Measurements from ENCODE around the gene TNNI3K. TPM values are rescaled to one million over a fixed set of nuclear protein-coding genes. Genes with fewer than 3 reads are reported as not detected.

The TNNI3K gene
- total RNA-seq, 1 experiment from 2014 or later, result not detected

DNA sequence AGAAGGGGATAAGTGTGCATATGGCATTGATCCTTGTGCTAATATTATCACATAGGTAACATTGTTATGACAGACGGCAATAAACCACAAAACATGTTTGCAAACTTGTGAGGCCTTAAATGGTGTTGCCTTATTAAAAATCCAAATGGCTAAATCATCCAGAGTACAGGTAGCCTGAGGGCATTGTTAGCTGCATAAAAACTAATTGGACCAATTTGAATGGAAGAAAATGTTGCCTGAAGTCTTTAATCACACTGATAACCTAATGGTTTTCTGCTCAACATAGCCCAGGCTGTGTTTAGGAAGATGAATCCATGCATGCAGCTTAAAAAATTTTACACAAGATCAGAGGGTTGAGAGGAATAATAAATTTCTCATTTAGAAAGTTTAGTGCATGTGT lies 296.6 kb downstream of the TNNI3K start:
- CTCF ChIA-PET, result no interaction called here
- Histone ChIP-seq H3K4me1 (ENCODE audit: insufficient read depth, low read length) (no peaks in the 10 kb centered on the region), H3K36me3 (ENCODE audit: low read depth, low read length) (no peaks in the 10 kb centered on the region), H3K9me3 (ENCODE audit: low read length) (no peaks in the 10 kb centered on the region), H3K79me2 (ENCODE audit: low read length) (no peaks in the 10 kb centered on the region), H3K27me3 (ENCODE audit: low read length) (peaks cover 2% of the 10 kb centered on the region; the same call in 1 of the 2 replicates), H3K27ac (ENCODE audit: low read length) (no peak overlapping the region), H3K4me3 (ENCODE audit: low read length) (no peak overlapping the region), H2AFZ (ENCODE audit: low read length) (no peak overlapping the region), H4K20me1 (ENCODE audit: low read length) (no peaks in the 10 kb centered on the region), H3K9ac (ENCODE audit: low read length) (no peak overlapping the region), H3K9me2 (replicated peaks; ENCODE audit: low read length) (no peaks in the 10 kb centered on the region), H3F3A (ENCODE audit: low read length, unreplicated experiment) (no peaks in the 10 kb centered on the region), H3K4me2 (ENCODE audit: low read length) (no peak overlapping the region)
- intact Hi-C loops (cut with micrococcal nuclease), result no loop called here
- POLR2A ChIA-PET (ENCODE audit: unreplicated experiment), result no interaction called here
- DNase-seq, result no peak
- no TSS peak for BruUV-seq (replicated peaks)
- ATAC-seq, result no peak
- TF ChIP-seq EZH2phosphoT487 (IDR thresholded peaks at IDR 0.05; ENCODE audit: borderline replicate concordance, low read length) (no peak), EZH2 (IDR thresholded peaks at IDR 0.05; ENCODE audit: low read length, unreplicated experiment) (no peak)
- TF ChIP-seq, protein P1, sequence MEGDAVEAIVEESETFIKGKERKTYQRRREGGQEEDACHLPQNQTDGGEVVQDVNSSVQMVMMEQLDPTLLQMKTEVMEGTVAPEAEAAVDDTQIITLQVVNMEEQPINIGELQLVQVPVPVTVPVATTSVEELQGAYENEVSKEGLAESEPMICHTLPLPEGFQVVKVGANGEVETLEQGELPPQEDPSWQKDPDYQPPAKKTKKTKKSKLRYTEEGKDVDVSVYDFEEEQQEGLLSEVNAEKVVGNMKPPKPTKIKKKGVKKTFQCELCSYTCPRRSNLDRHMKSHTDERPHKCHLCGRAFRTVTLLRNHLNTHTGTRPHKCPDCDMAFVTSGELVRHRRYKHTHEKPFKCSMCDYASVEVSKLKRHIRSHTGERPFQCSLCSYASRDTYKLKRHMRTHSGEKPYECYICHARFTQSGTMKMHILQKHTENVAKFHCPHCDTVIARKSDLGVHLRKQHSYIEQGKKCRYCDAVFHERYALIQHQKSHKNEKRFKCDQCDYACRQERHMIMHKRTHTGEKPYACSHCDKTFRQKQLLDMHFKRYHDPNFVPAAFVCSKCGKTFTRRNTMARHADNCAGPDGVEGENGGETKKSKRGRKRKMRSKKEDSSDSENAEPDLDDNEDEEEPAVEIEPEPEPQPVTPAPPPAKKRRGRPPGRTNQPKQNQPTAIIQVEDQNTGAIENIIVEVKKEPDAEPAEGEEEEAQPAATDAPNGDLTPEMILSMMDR (conservative IDR thresholded peaks at IDR 0.05; ENCODE audit: low read depth, low read length), result no peak

DNA sequence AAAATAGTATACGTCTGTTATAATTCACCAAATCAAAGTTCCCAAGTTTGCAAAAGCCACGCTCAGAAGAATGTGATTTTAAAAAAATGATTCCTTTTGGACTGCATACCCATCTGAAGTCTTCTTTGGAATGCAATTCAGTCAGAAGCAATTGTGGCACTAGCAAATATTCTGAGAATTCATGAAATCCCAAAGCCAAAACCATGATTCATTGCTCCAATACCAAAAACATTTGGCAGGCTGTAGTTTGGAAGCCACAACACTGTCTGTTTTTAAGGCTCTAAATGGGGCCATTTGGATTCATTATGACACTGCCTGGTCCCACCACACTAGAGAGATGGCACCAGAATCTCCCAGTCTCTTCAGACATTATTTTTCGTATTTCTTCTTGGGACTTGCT lies 299.1 kb downstream of the TNNI3K start:
- no peaks in the 10 kb centered on the region for H3K36me3 ChIP-seq (ENCODE audit: low read depth, low read length)
- H3K9ac ChIP-seq (ENCODE audit: low read length), result no peak overlapping the region
- no peaks in the 10 kb centered on the region for H3K9me2 ChIP-seq (replicated peaks; ENCODE audit: low read length)
- DNase-seq (peak; percentile 18), ATAC-seq (no peak)
- H2AFZ ChIP-seq (ENCODE audit: low read length), result no peak overlapping the region
- intact Hi-C loops (cut with micrococcal nuclease), result no loop called here
- no peaks in the 10 kb centered on the region for H3K79me2 ChIP-seq (ENCODE audit: low read length)
- peaks cover 3% of the 10 kb centered on the region; the same call in 1 of the 2 replicates for H3K27me3 ChIP-seq (ENCODE audit: low read length)
- no peaks in the 10 kb centered on the region for H3F3A ChIP-seq (ENCODE audit: low read length, unreplicated experiment)
- no peak for TF ChIP-seq EZH2 (IDR thresholded peaks at IDR 0.05; ENCODE audit: low read length, unreplicated experiment)
- no peaks in the 10 kb centered on the region for H3K9me3 ChIP-seq (ENCODE audit: low read length)
- H3K4me2 ChIP-seq (ENCODE audit: low read length), result no peak overlapping the region
- H3K4me3 ChIP-seq (ENCODE audit: low read length), result no peak overlapping the region
- ChIA-PET POLR2A (ENCODE audit: unreplicated experiment) (no interaction called here), CTCF (no interaction called here)
- H4K20me1 ChIP-seq (ENCODE audit: low read length), result no peaks in the 10 kb centered on the region
- no peaks in the 10 kb centered on the region for H3K4me1 ChIP-seq (ENCODE audit: insufficient read depth, low read length)
- BruUV-seq (replicated peaks), result no TSS peak
- no peak overlapping the region for H3K27ac ChIP-seq (ENCODE audit: low read length)

- Histone ChIP-seq H3K36me3 (ENCODE audit: low read depth, low read length) (no peaks in the 10 kb centered on the region), H3K9me3 (ENCODE audit: low read length) (no peaks in the 10 kb centered on the region), H3F3A (ENCODE audit: low read length, unreplicated experiment) (no peaks in the 10 kb centered on the region), H3K4me3 (ENCODE audit: low read length) (no peak overlapping the region), H4K20me1 (ENCODE audit: low read length) (no peaks in the 10 kb centered on the region), H3K27ac (ENCODE audit: low read length) (no peak overlapping the region), H3K4me2 (ENCODE audit: low read length) (no peak overlapping the region), H3K4me1 (ENCODE audit: insufficient read depth, low read length) (no peaks in the 10 kb centered on the region), H2AFZ (ENCODE audit: low read length) (no peak overlapping the region), H3K9ac (ENCODE audit: low read length) (no peak overlapping the region), H3K27me3 (ENCODE audit: low read length) (peaks cover 95% of the 10 kb centered on the region), H3K79me2 (ENCODE audit: low read length) (no peaks in the 10 kb centered on the region), H3K9me2 (replicated peaks; ENCODE audit: low read length) (no peaks in the 10 kb centered on the region)
- intact Hi-C loops (cut with micrococcal nuclease), result no loop called here
- ATAC-seq (no peak), DNase-seq (no peak)
- ChIA-PET CTCF (no interaction called here), POLR2A (ENCODE audit: unreplicated experiment) (no interaction called here)
- TF ChIP-seq, protein P1 (conservative IDR thresholded peaks at IDR 0.05; ENCODE audit: low read depth, low read length), result no peak
- TF ChIP-seq EZH2 (IDR thresholded peaks at IDR 0.05; ENCODE audit: low read length, unreplicated experiment) (no peak), EZH2phosphoT487 (IDR thresholded peaks at IDR 0.05; ENCODE audit: borderline replicate concordance, low read length) (no peak)
- no TSS peak for BruUV-seq (replicated peaks)
Observed at GRCh38 chr1:74545821-74546220, 310.6 kb downstream of the TNNI3K start.
